Fibroblast of villous mesenchyme (primary cell): ENCODE data around the gene NCKAP5. TPM values are rescaled to one million over a fixed set of nuclear protein-coding genes. Genes with fewer than 3 reads are reported as not detected.

ENCODE experiments used
- DNase-seq: peaks from one replicate; pipeline ENCODE4 v3.0.0-alpha.2; 2010; ENCODE audit warnings: low read depth
- H3K4me3 ChIP-seq: 2 replicates; pipeline ENCODE4 v1.5.1; 2011; ENCODE audit warnings: low read depth, mild to moderate bottlenecking, low read length
- CTCF ChIP-seq: IDR thresholded peaks from 2 replicates; pipeline ENCODE4 v1.5.1; 2012; ENCODE audit warnings: low read depth, mild to moderate bottlenecking, low read length; ENCODE audit not compliant: insufficient read depth
- total RNA-seq: library from RNA; depleted of rRNA; stranded (reverse); fragments of >200 nt; gene quantifications from 2 replicates; pipeline ENCODE4 v1.2.3, GENCODE V29; 2012

NCKAP5 gene
- total RNA-seq, 1 donor: 47.9 TPM

GRCh38 chr2:132754867-132755472 lies 813.3 kb downstream of the NCKAP5 start:
- DNase-seq: no peak
- no peak overlapping the region for H3K4me3 ChIP-seq
- TF ChIP-seq CTCF: no peak

GRCh38 chr2:132754392-132754791 lies 813.9 kb downstream of the NCKAP5 start:
- no peak for TF ChIP-seq CTCF
- no peak overlapping the region for H3K4me3 ChIP-seq
- DNase-seq: no peak

- no peak for DNase-seq
- no peak for TF ChIP-seq CTCF
- no peak overlapping the region for H3K4me3 ChIP-seq
These were observed 815.6 kb downstream of the NCKAP5 start for GRCh38 chr2:132752421-132753206.

- TF ChIP-seq CTCF: no peak
- no peak for DNase-seq
- H3K4me3 ChIP-seq: no peak overlapping the region
These were observed 816.4 kb downstream of the NCKAP5 start for GRCh38 chr2:132751836-132752235.

- no peak for TF ChIP-seq CTCF
- H3K4me3 ChIP-seq: no peak overlapping the region
- no peak for DNase-seq
These were observed 817.7 kb downstream of the NCKAP5 start for GRCh38 chr2:132750606-132751005.

- TF ChIP-seq CTCF: no peak
- H3K4me3 ChIP-seq: no peak overlapping the region
- DNase-seq: no peak
These were observed 821.2 kb downstream of the NCKAP5 start for GRCh38 chr2:132747046-132747445.

- TF ChIP-seq CTCF: no peak
- no peak for DNase-seq
- no peak overlapping the region for H3K4me3 ChIP-seq
These were observed 826.5 kb downstream of the NCKAP5 start for GRCh38 chr2:132741754-132742153.
